Muscle of arm (tissue), 14 donors: Measurements from ENCODE around the gene SBF2. TPM values are rescaled to one million over a fixed set of nuclear protein-coding genes. Genes with fewer than 3 reads are reported as not detected.

Source experiments
- DNase-seq: peaks from one replicate; pipeline ENCODE4 v3.0.0-alpha.2; 2013
- long read RNA-seq, 11 donors: transcript quantifications; one replicate each; lab custom pipeline, GENCODE V29; 2026
- polyA plus RNA-seq, 12 donors: library from polyadenylated mRNA; unstranded; fragments of 120-200 nt; gene quantifications; one replicate each; pipeline ENCODE4 v1.2.1, GENCODE V29; 2013; ENCODE audit not compliant: insufficient read length in 12 of 12

Gene SBF2
- 10 to 100 TPM in 11 of 12 donors, not detected in 1; 18.3 to 53.2 (median 25.3) TPM for polyA plus RNA-seq
- long read RNA-seq, donor 1, partial matches to known transcripts = 0 of 4 reads
- long read RNA-seq, donor 1, other reads (novel, unspliced or antisense) = 0 of 4 reads
- long read RNA-seq, donor 2 = 0 reads
- long read RNA-seq, donor 3, full-length matches to known transcripts = 1 of 1 reads
- long read RNA-seq, donor 3, partial matches to known transcripts = 0 of 1 reads
- long read RNA-seq, donor 3, other reads (novel, unspliced or antisense) = 0 of 1 reads
- long read RNA-seq, donor 4 = 0 reads
- long read RNA-seq, donor 5 = 0 reads
- long read RNA-seq, donor 6 = 0 reads
- long read RNA-seq, donor 7 = 0 reads
- long read RNA-seq, donor 8, partial matches to known transcripts = 0 of 1 reads
- long read RNA-seq, donor 8, other reads (novel, unspliced or antisense) = 0 of 1 reads
- long read RNA-seq, donor 9, partial matches to known transcripts = 0 of 1 reads
- long read RNA-seq, donor 9, other reads (novel, unspliced or antisense) = 0 of 1 reads
- long read RNA-seq, donor 10, partial matches to known transcripts = 0 of 1 reads
- long read RNA-seq, donor 10, other reads (novel, unspliced or antisense) = 0 of 1 reads
- long read RNA-seq, donor 11 = 0 reads

- peak; percentile 84 for DNase-seq
These were observed at the start of gene SBF2 for GRCh38 chr11:10293423-10294289. SBF2 (minus strand) TSS chr11:10294219; CDS start chr11:10294069, 150 bp downstream.

- DNase-seq = peak; percentile 76
These were observed 44.3 kb upstream of the SBF2 start for GRCh38 chr11:10338287-10338686.

GRCh38 chr11:10333490-10333889 is 39.5 kb upstream of the SBF2 start:
- no peak for DNase-seq

- DNase-seq = no peak
These were observed 37.7 kb upstream of the SBF2 start for GRCh38 chr11:10331548-10332289.

- no peak for DNase-seq
These were observed 35.9 kb upstream of the SBF2 start for GRCh38 chr11:10329935-10330334.

DNA sequence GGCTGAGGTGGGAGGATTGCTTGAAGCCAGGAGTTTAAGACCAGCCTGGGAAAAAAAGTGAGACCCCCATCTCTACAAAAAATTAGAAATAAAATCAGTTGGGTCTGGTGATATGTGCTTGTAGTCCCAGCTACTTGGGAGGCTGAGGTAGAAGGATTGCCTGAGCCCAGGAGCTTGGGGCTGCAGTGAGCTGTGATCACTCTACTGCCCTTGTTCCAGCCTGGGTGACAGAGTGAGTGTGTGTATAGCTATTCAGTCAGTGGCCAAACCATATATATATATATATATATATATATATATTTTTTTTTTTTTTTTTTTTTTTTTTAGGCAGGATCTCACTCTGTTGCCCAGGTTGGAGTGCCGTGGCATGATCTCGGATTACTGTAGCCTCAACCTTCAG is 35.3 kb upstream of the SBF2 start:
- no peak for DNase-seq

DNA sequence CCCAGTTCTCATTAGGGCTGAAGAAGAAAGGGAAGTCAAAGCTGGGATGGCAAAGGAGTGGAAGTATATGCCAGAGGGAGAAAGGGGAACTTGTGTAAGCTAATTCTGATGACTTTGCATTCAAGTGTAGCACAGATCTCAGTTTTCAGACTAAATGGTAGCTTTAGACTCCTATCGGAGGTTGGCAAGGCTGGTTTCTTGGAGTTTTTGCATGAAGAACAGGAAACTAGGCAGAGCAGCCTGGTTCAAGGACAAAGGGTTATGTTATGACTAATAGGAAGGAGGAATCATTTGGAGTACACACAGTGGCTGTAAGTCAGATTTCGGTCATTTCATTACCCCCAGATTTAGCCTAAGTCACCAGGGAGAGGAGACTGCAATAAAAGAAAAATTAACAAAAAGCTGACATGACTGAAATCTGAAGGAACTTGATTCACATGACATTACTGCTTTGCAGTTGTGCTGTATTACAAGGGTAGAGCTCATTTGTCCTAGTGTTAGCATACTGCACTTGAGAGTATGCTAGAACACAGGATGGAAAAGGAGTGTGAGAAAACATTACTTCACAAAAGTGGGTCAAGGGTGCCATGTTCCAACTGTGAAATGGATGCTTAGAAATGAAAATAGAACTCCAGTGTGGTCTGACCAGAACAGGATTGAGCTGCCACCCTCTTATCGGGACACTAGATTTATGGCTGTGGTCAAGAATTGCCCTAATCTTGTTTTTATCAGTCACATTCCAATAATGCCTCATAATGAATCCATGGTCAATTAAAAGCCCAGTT is 34.5 kb upstream of the SBF2 start:
- no peak for DNase-seq

DNA sequence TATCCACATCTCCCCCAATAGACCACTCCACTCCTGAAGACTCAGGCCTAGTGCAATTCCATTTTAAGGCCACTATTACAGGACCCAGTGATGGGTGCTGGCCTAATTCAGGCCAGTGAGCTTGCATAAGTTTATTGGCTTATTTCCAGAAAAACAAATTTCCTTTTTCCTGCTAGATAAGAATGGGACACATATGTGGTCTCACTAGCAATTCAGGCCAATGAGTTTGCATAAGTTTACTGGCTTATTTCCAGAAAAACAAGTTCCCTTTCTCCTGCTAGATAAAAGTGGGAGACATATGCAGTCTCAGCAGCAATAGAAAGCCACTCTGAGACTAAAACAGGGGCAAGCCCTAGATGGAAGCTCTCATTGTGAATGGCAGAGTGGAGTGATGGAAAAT is 33.2 kb upstream of the SBF2 start:
- no peak for DNase-seq

DNA sequence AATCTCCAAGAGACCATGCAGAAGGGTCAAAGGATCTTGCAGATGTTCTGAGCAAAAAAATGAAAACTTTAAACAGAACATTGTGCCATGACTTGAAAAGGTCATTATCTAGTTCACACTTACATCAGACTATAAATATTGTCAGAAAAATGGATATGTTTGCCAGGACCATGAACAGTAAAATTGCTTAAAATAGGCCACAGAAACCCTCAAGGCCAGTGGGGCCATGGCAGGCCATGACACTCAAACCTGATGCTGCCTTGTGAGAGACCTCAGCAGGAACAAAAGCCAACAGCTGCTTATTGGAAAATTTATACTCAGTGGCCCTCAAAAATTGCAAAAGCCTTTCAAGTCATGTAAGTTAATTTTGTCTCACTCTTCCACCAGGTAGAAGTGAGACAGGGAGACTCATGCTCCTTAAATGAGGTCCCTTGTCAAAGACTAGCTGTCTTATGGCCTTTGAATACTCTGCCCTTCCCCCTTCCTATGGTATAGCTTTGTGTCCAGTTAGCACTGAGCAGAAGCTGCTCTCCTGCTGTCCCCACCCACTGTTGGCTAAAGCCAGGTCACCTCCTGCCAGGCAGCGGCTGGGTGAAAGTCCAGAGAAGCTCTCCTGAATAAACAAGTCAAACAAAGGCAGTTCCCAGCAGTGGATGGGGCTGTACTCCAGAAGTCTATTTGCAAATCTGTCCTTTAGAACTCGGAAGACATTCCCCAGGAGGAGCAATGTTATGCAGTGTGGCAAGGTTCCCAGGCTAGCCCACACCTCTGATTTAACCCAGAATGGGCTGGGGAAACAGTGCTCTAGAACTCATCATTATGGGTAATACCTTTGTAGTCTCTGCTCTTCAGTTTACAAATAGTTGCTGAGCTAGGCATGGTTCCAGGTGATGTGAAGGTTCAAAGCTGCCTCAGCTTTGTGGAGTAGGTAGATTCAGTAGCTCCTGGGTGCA is 32.3 kb upstream of the SBF2 start:
- no peak for DNase-seq

DNA sequence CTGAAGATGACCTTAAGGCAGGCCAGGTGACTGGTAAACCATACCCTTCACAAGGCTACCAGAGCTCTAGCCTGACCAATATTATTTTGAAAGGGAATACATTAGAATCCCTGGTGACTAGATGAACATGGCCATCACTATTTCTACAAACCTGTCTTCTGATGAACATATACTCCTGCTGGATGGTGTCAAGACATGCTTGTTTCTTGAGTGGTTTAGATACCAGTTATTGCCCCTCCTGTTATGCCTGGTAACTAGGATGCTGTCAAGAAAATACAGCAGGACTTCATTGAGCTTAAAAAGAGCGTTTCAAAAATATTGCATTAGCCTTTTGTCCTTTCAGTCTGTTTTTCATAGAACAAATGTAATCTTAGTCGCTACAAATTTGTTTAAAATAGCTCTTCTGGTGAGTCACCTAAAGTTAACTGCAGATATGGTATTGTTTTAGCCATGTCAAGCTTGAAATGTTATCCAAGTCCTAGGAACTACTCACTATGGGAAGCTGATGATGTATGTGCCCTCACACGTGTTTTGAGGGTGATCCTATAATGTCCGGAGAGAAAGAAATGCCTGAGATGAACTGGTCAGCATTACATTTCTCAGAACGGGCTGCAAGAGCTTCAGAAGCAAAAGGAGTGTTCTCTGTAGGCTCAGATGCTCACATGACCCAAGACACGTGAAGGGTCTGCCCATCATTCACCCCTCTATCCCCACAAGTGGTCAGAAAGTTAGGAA is 31.4 kb upstream of the SBF2 start:
- no peak for DNase-seq

- DNase-seq = no peak
These were observed 30.5 kb upstream of the SBF2 start for GRCh38 chr11:10324474-10324873.

GRCh38 chr11:10323793-10324170 is 29.8 kb upstream of the SBF2 start:
- no peak for DNase-seq

DNA sequence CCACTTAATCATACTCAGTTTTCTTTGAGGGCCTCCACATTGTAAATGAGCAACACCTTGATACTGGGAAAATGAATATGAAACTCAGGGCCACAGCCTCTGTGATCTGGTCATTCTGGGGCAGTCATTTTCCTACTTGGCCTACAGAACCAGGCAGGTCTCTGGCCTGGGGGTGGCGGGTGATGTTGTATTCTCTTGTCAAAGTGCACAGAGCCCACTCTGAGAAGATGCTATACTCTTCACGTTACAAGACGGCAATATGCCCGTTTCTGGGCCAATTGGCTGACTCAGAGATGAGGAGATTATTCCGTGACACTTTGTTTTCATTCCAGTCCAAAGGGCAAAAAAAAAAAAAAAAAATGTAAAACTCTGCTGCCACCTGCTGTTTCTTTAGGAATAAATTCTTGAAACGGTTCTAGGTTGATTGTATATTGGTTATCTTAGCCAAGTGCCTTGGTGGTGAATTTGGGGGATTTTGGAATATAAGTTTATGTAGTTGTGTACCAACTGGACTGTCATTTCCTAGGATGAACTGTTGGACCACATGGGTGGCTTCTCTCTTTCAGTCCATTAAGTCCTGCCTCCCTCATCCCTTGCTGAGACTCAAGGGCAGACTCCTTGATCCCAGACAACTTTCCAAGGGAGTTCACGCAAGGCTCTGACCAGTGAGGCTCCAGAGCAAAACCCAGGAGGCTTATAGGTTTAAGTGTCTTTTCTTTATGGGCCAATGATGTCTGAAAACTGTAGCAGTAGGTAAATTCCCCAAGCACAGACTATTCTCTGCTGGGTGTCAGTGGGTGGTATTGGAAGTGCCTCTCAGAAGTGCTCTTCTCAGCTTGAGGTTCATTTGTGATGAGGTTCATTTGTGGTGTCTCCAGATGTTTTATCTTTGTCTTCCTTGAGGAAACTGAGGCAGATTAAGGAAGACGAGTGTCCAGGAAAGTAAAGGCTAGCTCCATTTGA is 29.1 kb upstream of the SBF2 start:
- DNase-seq = peak; percentile 88

- peak; percentile 61 for DNase-seq
These were observed 28.4 kb upstream of the SBF2 start for GRCh38 chr11:10322401-10322800.

GRCh38 chr11:10320736-10321465 is 26.9 kb upstream of the SBF2 start:
- peak; percentile 73 for DNase-seq

- DNase-seq = no peak
These were observed 25.9 kb upstream of the SBF2 start for GRCh38 chr11:10319702-10320558.
